Measurements from ENCODE around the gene TRPM2.
A peak's percentile ranks its signal among the peaks of the same experiment; 100 is the strongest.

The TRPM2 gene

GRCh38 chr21:44485796-44486195, 132.4 kb downstream of the TRPM2 start:
- H3K9me3 ChIP-seq (ENCODE audit: insufficient read depth, low read length, severe bottlenecking) = no peaks in the 10 kb centered on the region
- no peaks in the 10 kb centered on the region for H3K36me3 ChIP-seq (ENCODE audit: insufficient read depth, low read length)
- no peaks in the 10 kb centered on the region for H4K20me1 ChIP-seq (ENCODE audit: insufficient read depth, low read length)
- no peak overlapping the region for H3K4me2 ChIP-seq (ENCODE audit: insufficient read depth, low read length)
- no peaks in the 10 kb centered on the region for H3K79me2 ChIP-seq (ENCODE audit: insufficient read depth, low read length)
- no peaks in the 10 kb centered on the region for H3K27me3 ChIP-seq (ENCODE audit: insufficient read depth, low read length, poor library complexity)
- no peaks in the 10 kb centered on the region for H3K4me1 ChIP-seq (ENCODE audit: insufficient read depth, low read length)
- ATAC-seq (ENCODE audit: insufficient read depth, low read depth) = no peak
- no peak overlapping the region for H3K27ac ChIP-seq (ENCODE audit: low read length)
- H2AFZ ChIP-seq (ENCODE audit: low read depth, low read length) = no peak overlapping the region
- no peak for TF ChIP-seq EZH2 (IDR thresholded peaks at IDR 0.05; ENCODE audit: borderline replicate concordance, low read depth, low read length, severe bottlenecking)
- TF ChIP-seq, protein P1, sequence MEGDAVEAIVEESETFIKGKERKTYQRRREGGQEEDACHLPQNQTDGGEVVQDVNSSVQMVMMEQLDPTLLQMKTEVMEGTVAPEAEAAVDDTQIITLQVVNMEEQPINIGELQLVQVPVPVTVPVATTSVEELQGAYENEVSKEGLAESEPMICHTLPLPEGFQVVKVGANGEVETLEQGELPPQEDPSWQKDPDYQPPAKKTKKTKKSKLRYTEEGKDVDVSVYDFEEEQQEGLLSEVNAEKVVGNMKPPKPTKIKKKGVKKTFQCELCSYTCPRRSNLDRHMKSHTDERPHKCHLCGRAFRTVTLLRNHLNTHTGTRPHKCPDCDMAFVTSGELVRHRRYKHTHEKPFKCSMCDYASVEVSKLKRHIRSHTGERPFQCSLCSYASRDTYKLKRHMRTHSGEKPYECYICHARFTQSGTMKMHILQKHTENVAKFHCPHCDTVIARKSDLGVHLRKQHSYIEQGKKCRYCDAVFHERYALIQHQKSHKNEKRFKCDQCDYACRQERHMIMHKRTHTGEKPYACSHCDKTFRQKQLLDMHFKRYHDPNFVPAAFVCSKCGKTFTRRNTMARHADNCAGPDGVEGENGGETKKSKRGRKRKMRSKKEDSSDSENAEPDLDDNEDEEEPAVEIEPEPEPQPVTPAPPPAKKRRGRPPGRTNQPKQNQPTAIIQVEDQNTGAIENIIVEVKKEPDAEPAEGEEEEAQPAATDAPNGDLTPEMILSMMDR (IDR thresholded peaks at IDR 0.05; ENCODE audit: borderline replicate concordance, extremely low read depth, low read length, poor library complexity, severe bottlenecking) = no peak
- H3K9ac ChIP-seq (ENCODE audit: low read depth, low read length) = no peak overlapping the region
- H3K4me3 ChIP-seq (ENCODE audit: low read depth in 1 of 2, low read length in 2 of 2) = no peak overlapping the region
- DNase-seq = no peak

DNA sequence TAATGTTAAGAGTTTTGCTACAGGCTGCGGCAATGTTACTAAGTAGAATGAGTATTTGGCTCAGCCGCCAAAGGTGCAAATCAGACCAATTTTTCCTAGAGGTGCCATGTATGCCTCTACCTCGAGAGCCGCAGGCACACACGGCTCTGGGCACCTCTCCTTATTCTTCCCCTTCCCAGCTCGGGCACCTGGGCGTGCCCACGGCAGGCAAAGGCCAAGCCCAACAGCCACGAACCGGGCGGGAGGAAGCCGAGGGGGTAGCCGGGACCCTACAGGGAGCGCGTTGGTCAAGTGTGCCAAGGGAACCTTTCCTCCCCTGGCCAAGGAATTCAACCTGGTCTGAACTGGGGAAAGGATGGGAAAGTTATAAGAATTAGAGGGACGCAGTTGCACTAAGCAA, 132.9 kb downstream of the TRPM2 start:
- no peaks in the 10 kb centered on the region for H3K79me2 ChIP-seq (ENCODE audit: insufficient read depth, low read length)
- no peak for TF ChIP-seq EZH2 (IDR thresholded peaks at IDR 0.05; ENCODE audit: borderline replicate concordance, low read depth, low read length, severe bottlenecking)
- TF ChIP-seq, protein P1 (IDR thresholded peaks at IDR 0.05; ENCODE audit: borderline replicate concordance, extremely low read depth, low read length, poor library complexity, severe bottlenecking) = no peak
- no peak overlapping the region for H2AFZ ChIP-seq (ENCODE audit: low read depth, low read length)
- H3K9ac ChIP-seq (ENCODE audit: low read depth, low read length) = no peak overlapping the region
- DNase-seq (no peak), ATAC-seq (ENCODE audit: insufficient read depth, low read depth) (no peak)
- H3K36me3 ChIP-seq (ENCODE audit: insufficient read depth, low read length) = no peaks in the 10 kb centered on the region
- no peak overlapping the region for H3K4me3 ChIP-seq (ENCODE audit: low read depth in 1 of 2, low read length in 2 of 2)
- H3K27me3 ChIP-seq (ENCODE audit: insufficient read depth, low read length, poor library complexity) = no peaks in the 10 kb centered on the region
- H3K4me1 ChIP-seq (ENCODE audit: insufficient read depth, low read length) = no peaks in the 10 kb centered on the region
- H3K4me2 ChIP-seq (ENCODE audit: insufficient read depth, low read length) = no peak overlapping the region
- H3K27ac ChIP-seq (ENCODE audit: low read length) = no peak overlapping the region
- no peaks in the 10 kb centered on the region for H4K20me1 ChIP-seq (ENCODE audit: insufficient read depth, low read length)
- no peaks in the 10 kb centered on the region for H3K9me3 ChIP-seq (ENCODE audit: insufficient read depth, low read length, severe bottlenecking)

GRCh38 chr21:44487831-44488230, 134.4 kb downstream of the TRPM2 start:
- no peaks in the 10 kb centered on the region for H3K36me3 ChIP-seq (ENCODE audit: insufficient read depth, low read length)
- no peaks in the 10 kb centered on the region for H3K27me3 ChIP-seq (ENCODE audit: insufficient read depth, low read length, poor library complexity)
- no peaks in the 10 kb centered on the region for H4K20me1 ChIP-seq (ENCODE audit: insufficient read depth, low read length)
- H3K4me3 ChIP-seq (ENCODE audit: low read depth in 1 of 2, low read length in 2 of 2) = no peak overlapping the region
- no peaks in the 10 kb centered on the region for H3K9me3 ChIP-seq (ENCODE audit: insufficient read depth, low read length, severe bottlenecking)
- H3K27ac ChIP-seq (ENCODE audit: low read length) = no peak overlapping the region
- ATAC-seq (ENCODE audit: insufficient read depth, low read depth) (no peak), DNase-seq (peak; percentile 37)
- TF ChIP-seq EZH2 (IDR thresholded peaks at IDR 0.05; ENCODE audit: borderline replicate concordance, low read depth, low read length, severe bottlenecking) = no peak
- TF ChIP-seq, protein P1 (IDR thresholded peaks at IDR 0.05; ENCODE audit: borderline replicate concordance, extremely low read depth, low read length, poor library complexity, severe bottlenecking) = peak; percentile 63
- H3K9ac ChIP-seq (ENCODE audit: low read depth, low read length) = no peak overlapping the region
- H3K4me2 ChIP-seq (ENCODE audit: insufficient read depth, low read length) = no peak overlapping the region
- no peaks in the 10 kb centered on the region for H3K4me1 ChIP-seq (ENCODE audit: insufficient read depth, low read length)
- no peaks in the 10 kb centered on the region for H3K79me2 ChIP-seq (ENCODE audit: insufficient read depth, low read length)
- no peak overlapping the region for H2AFZ ChIP-seq (ENCODE audit: low read depth, low read length)

DNA sequence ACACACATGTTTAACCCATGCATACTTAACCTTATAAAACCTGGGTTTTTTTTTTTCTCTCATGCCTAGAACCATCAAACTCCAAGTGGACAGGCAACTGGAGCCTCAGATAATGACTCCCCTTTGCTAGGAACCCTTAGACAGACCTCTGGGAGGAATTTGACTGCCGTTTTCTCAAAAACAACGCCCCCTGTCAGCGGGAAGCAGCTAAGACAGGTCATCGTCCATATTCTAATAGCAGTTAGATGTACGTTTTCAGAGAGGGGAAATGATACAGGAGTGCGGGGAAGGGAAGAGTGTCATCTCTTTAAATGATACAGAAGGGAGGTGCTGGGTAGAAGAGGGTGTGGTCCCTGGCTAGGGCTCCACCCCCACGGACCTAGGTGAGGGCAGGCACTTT, 136.5 kb downstream of the TRPM2 start:
- TF ChIP-seq, protein P1 (IDR thresholded peaks at IDR 0.05; ENCODE audit: borderline replicate concordance, extremely low read depth, low read length, poor library complexity, severe bottlenecking) = peak; percentile 21
- no peak for TF ChIP-seq EZH2 (IDR thresholded peaks at IDR 0.05; ENCODE audit: borderline replicate concordance, low read depth, low read length, severe bottlenecking)
- Histone ChIP-seq H4K20me1 (ENCODE audit: insufficient read depth, low read length) (no peaks in the 10 kb centered on the region), H3K9ac (ENCODE audit: low read depth, low read length) (no peak overlapping the region), H3K27me3 (ENCODE audit: insufficient read depth, low read length, poor library complexity) (no peaks in the 10 kb centered on the region), H3K9me3 (ENCODE audit: insufficient read depth, low read length, severe bottlenecking) (peaks cover 2% of the 10 kb centered on the region), H2AFZ (ENCODE audit: low read depth, low read length) (no peak overlapping the region), H3K4me2 (ENCODE audit: insufficient read depth, low read length) (no peak overlapping the region), H3K27ac (ENCODE audit: low read length) (no peak overlapping the region), H3K79me2 (ENCODE audit: insufficient read depth, low read length) (no peaks in the 10 kb centered on the region), H3K4me1 (ENCODE audit: insufficient read depth, low read length) (no peaks in the 10 kb centered on the region), H3K4me3 (ENCODE audit: low read depth in 1 of 2, low read length in 2 of 2) (no peak overlapping the region), H3K36me3 (ENCODE audit: insufficient read depth, low read length) (no peaks in the 10 kb centered on the region)
- no peak for ATAC-seq (ENCODE audit: insufficient read depth, low read depth)
- no peak for DNase-seq

Measured in DND-41 (cell line).